Mesothelial cell of epicardium (in vitro differentiated cells): ENCODE measurements around the gene POLN. TPM values are rescaled to one million over a fixed set of nuclear protein-coding genes. Genes with fewer than 3 reads are reported as not detected.

Experiments
- DNase-seq, 2 experiments: peaks; one replicate each; pipeline ENCODE4 v3.0.0; 2021; ENCODE audit warnings: low spot score in 2 of 2; ENCODE audit not compliant: unreplicated experiment in 2 of 2
- H3K27ac Mint-ChIP-seq: 2 replicates; pipeline ENCODE4 v1.8.0; 2021; ENCODE audit warnings: mixed read lengths
- H3K27me3 Mint-ChIP-seq: 2 replicates; pipeline ENCODE4 v1.8.0; 2021; ENCODE audit warnings: low read depth, mixed read lengths
- H3K36me3 Mint-ChIP-seq: 2 replicates; pipeline ENCODE4 v1.8.0; 2021; ENCODE audit warnings: mixed read lengths
- H3K4me1 Mint-ChIP-seq: 2 replicates; pipeline ENCODE4 v1.8.0; 2021; ENCODE audit warnings: mixed read lengths
- H3K4me3 Mint-ChIP-seq: 2 replicates; pipeline ENCODE4 v1.8.0; 2021; ENCODE audit warnings: mild to moderate bottlenecking, moderate library complexity, mixed read lengths
- H3K9me3 Mint-ChIP-seq: 2 replicates; pipeline ENCODE4 v1.8.0; 2021; ENCODE audit warnings: mixed read lengths
- total RNA-seq: library from RNA; stranded (reverse); gene quantifications from 3 replicates; pipeline ENCODE4 v1.2.1, GENCODE V29; 2021
- TF ChIP-seq, protein P1 (sequence below): fragments of 200-600 bp; sonication (generic); IDR thresholded peaks from one replicate; pipeline ENCODE4 v1.5.0; 2021; ENCODE audit warnings: antibody characterized with exemption; ENCODE audit not compliant: unreplicated experiment

Gene POLN
- total RNA-seq, 1 donor from 2014 or later, result 5.8 TPM

DNA sequence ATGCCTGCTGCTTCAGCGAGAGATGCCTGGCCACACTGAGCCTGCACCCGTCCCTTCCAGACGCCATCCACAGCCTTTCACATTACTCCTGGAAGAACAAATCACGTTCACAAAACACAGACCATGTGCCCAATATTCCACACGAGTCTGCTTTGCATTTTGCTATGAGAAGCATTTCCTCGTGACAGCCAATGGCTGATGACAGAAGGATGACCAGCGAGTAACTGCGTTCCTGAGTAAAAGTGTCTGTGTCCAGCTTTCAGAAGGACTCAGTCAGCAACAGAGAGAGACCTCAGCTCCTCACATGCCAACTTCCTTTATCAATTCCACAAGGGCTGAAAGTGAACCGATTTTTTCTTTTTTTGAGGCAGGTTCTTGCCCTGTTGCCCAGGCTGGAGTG is 163.3 kb downstream of the POLN start:
- Mint-ChIP-seq H3K4me3 (no peak overlapping the region), H3K9me3 (no peaks in the 10 kb centered on the region), H3K4me1 (no peaks in the 10 kb centered on the region), H3K36me3 (no peaks in the 10 kb centered on the region), H3K27ac (no peak overlapping the region), H3K27me3 (peaks cover 2% of the 10 kb centered on the region)
- TF ChIP-seq, protein P1, sequence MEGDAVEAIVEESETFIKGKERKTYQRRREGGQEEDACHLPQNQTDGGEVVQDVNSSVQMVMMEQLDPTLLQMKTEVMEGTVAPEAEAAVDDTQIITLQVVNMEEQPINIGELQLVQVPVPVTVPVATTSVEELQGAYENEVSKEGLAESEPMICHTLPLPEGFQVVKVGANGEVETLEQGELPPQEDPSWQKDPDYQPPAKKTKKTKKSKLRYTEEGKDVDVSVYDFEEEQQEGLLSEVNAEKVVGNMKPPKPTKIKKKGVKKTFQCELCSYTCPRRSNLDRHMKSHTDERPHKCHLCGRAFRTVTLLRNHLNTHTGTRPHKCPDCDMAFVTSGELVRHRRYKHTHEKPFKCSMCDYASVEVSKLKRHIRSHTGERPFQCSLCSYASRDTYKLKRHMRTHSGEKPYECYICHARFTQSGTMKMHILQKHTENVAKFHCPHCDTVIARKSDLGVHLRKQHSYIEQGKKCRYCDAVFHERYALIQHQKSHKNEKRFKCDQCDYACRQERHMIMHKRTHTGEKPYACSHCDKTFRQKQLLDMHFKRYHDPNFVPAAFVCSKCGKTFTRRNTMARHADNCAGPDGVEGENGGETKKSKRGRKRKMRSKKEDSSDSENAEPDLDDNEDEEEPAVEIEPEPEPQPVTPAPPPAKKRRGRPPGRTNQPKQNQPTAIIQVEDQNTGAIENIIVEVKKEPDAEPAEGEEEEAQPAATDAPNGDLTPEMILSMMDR, result no peak
- no peak for DNase-seq

DNA sequence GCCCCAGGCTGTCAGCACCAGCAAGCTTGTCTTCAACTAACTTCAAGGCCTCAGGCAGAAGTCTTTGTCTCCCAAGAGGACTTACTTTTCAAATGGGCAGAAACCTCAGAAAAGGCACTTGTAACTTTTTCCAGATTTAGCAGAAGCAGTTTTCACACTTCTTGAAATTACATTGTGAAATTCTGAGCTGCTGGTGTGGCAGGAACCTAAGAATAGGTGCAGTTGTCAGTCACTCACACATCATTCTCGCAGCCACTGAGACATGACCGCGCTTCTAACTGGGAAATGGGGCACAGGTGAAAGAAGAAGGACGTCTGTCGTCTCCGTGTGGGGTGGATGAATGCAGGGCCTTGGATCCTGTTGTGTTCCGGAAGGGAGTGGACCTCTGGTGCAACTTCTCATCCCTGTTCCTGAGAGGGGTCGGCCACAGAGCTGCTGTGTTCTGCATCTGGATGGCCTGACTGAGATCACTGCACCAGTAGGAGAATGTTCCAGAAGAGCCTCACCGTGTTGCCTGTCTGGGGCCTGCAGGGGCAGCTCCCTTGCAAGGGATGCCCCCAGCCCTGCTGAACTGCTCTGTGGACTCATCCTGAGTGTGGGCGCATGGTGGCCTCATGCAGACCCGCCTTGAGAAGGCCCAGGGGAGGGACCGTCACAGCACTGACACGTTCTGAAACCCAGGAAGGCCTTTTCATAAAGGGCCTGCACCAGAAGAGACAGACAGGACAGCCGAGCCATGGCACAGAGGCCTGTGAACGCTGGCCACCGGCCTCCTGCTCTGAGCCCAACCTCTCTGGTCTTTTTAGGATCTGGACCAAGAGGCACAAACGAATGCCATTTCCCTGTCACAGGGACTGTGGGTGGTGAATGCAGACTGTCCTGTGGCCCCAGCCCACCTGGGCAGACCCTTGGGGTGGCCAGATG is 164.1 kb downstream of the POLN start:
- no peaks in the 10 kb centered on the region for H3K36me3 Mint-ChIP-seq
- no peak overlapping the region for H3K27ac Mint-ChIP-seq
- DNase-seq, result no peak
- TF ChIP-seq, protein P1, result no peak
- H3K9me3 Mint-ChIP-seq, result no peaks in the 10 kb centered on the region
- H3K4me1 Mint-ChIP-seq, result no peaks in the 10 kb centered on the region
- peaks cover 2% of the 10 kb centered on the region for H3K27me3 Mint-ChIP-seq
- H3K4me3 Mint-ChIP-seq, result no peak overlapping the region

DNA sequence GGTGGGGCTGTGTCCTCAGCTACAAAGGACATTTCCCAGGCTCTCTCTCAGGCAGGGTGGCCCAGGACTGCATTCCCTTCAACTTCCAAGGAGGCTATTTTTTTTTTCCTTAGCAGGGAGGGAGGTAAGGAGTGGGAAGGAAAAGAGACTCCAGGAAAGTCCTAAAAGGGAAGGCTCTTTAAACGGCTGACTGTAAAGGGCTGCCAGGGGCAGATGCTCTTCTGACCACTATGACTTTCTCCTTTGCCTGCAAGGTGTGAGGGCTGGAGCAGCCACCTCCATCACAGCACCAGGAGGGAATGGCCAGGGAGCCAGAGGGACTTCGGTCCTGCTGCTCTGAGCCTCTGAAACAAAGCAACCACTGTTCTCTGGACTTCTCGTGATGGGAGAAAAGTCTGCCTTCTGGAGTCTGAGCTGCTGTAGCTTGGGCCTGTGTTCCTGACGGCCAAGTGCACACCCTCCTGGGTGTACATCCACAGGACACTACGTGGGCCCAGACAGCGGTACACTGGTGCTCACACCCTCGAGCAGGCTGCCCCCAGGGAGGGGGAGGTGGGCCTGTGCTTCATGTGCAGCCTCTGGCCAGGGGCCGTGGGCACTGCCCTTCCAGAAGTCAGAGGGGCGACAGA is 164.9 kb downstream of the POLN start:
- Mint-ChIP-seq H3K4me3 (no peak overlapping the region), H3K27ac (no peak overlapping the region), H3K9me3 (no peaks in the 10 kb centered on the region), H3K36me3 (no peaks in the 10 kb centered on the region), H3K4me1 (no peaks in the 10 kb centered on the region), H3K27me3 (peaks cover 2% of the 10 kb centered on the region)
- no peak for DNase-seq
- TF ChIP-seq, protein P1, result no peak

DNA sequence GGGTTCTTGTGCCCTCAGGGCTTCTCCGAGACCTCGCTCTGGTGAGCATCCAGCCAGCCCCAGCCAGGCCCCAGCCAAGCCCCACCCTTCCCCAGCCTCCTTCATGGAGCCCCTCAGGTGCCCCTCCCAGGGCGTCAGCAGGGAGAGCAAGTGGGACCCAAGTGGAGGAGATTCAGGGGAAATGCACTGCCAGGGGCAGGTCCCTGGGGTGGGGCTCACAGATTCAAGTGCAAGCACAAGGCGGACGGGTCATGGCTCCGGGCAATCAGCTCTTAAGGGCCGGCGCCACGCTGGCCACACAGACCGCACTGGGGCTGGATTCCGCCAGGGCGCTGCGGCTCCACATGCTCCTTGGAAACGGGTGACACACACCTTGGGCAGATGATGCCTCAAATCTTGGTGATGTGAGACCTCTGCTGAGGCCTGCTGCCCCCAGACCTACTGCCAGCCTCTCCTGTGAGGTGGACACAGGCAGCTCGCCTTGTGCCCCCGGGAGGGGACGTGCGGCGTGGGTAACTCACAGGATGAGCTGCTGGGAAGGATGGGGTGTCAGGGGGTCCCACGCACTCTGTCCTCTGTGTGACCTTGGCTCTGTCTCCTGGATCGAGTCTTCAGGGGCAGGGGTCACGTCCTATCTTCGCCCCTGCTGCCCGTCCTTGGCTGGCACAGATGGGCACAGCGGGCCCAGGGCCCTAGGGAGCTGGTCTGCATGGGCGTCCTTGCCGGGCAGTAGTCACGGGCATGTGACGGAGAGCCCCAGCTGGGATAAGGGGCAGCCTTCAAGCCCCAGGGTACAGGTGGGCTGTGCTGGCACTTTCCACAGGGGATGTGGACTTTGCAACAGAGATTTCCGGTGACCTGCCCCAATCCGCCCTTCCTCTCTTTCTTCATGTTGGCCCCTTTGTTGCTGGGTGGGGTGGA is 165.7 kb downstream of the POLN start:
- DNase-seq, result no peak
- H3K27ac Mint-ChIP-seq, result no peak overlapping the region
- H3K9me3 Mint-ChIP-seq, result no peaks in the 10 kb centered on the region
- H3K4me3 Mint-ChIP-seq, result no peak overlapping the region
- no peaks in the 10 kb centered on the region for H3K36me3 Mint-ChIP-seq
- TF ChIP-seq, protein P1, result no peak
- peaks cover 6% of the 10 kb centered on the region for H3K4me1 Mint-ChIP-seq
- no peaks in the 10 kb centered on the region for H3K27me3 Mint-ChIP-seq

DNA sequence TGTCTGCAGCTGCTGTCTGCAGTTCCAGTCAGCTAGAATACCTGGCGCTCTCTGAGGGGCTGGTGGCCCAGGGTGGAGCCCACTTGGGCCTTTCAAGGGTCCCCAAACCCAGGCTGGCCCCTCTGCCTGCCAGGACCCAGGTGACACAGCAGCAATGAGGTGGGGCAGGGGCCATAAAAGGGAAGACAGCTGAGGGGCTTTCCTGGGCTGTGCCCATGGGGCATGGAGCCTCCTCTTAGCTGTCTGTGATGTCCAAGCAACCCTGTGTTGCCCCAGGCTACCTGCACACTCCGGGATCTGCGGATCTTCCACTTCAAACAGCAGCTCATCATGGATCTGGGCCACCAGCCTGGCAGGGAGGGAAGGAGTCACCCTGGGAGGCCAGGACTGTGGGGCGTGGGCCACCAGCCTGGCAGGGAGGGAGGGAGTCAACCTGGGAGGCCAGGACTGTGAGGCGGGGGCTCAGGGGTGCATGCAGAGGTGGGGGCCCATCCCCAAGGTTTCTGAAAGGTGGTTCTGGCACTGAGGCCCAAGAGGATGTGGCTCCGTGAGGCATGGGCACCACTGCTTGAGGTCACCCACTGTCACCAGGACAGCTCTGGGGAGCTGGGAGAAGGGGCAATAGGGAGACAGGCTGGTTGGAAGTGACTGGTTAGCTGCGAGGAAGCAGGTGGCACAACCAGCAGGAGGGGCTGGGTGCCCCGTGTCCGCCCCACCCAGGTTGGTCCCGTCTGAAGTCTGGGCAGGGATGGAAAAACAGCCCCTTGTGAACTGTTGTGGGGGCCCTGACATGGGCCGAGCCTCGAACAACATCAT is 166.5 kb downstream of the POLN start:
- H3K9me3 Mint-ChIP-seq, result no peaks in the 10 kb centered on the region
- no peaks in the 10 kb centered on the region for H3K36me3 Mint-ChIP-seq
- no peaks in the 10 kb centered on the region for H3K27me3 Mint-ChIP-seq
- TF ChIP-seq, protein P1, result no peak
- no peak overlapping the region for H3K27ac Mint-ChIP-seq
- H3K4me3 Mint-ChIP-seq, result no peak overlapping the region
- peaks cover 6% of the 10 kb centered on the region for H3K4me1 Mint-ChIP-seq
- no peak for DNase-seq
